ENCODE results near the gene SLC22A4.
A peak's percentile ranks its signal among the peaks of the same experiment; 100 is the strongest.

SLC22A4 gene

GRCh38 chr5:132368186-132368585 is 74.0 kb downstream of the SLC22A4 start:
- H3K23ac ChIP-seq (ENCODE audit: low read length) = no peak overlapping the region
- H2AK5ac ChIP-seq (ENCODE audit: low read length) = no peak overlapping the region
- H3K79me1 ChIP-seq (ENCODE audit: low read length) = peaks cover 10% of the 10 kb centered on the region
- H3K79me2 ChIP-seq (ENCODE audit: control insufficient read depth, insufficient read depth, low read length, poor library complexity) = peaks cover 11% of the 10 kb centered on the region
- H3K4me3 ChIP-seq (ENCODE audit: low read depth, low read length) = no peak overlapping the region
- H3K9me3 ChIP-seq (ENCODE audit: insufficient read depth, low read depth, low read length) = no peaks in the 10 kb centered on the region
- H3K27ac ChIP-seq (ENCODE audit: low read depth, low read length) = no peak overlapping the region
- no peak overlapping the region for H2AFZ ChIP-seq (ENCODE audit: insufficient read depth, low read length, poor library complexity)
- no peak overlapping the region for H3K4me2 ChIP-seq (ENCODE audit: low read length)
- no peak overlapping the region for H4K8ac ChIP-seq (ENCODE audit: low read depth, low read length)
- H4K91ac ChIP-seq (ENCODE audit: low read depth, low read length) = no peak overlapping the region
- no peak overlapping the region for H2BK5ac ChIP-seq (ENCODE audit: low read depth, low read length, poor library complexity)
- no peak overlapping the region for H3K9ac ChIP-seq (ENCODE audit: low read length)
- DNase-seq = peak in 1 of 2 donors; percentile 23
- no peak overlapping the region for H3K4ac ChIP-seq (ENCODE audit: low read depth, low read length)
- H4K12ac ChIP-seq (ENCODE audit: low read depth, low read length) = no peak overlapping the region
- H3K36me3 ChIP-seq (ENCODE audit: control insufficient read depth in 1 of 2, insufficient read depth in 2 of 2, low read length in 2 of 2) = no peaks in the 10 kb centered on the region
- peaks cover 17 to 23% of the 10 kb centered on the region in 2 experiments for H3K4me1 ChIP-seq (ENCODE audit: control insufficient read depth in 1 of 2, insufficient read depth in 2 of 2, low read length in 2 of 2)
- no CpG with 5 or more reads among the region's 4 CpGs for WGBS (ENCODE audit: extremely low coverage, insufficient coverage, insufficient read length)
- H2BK12ac ChIP-seq (ENCODE audit: low read length) = no peak overlapping the region
- no peak overlapping the region for H3K18ac ChIP-seq (ENCODE audit: low read length)
- no peaks in the 10 kb centered on the region for H3K27me3 ChIP-seq (ENCODE audit: insufficient read depth, low read length)
- H3K14ac ChIP-seq (ENCODE audit: low read length) = no peak overlapping the region
- no peak overlapping the region for H2BK120ac ChIP-seq (ENCODE audit: insufficient read depth, low read length, poor library complexity)

GRCh38 chr5:132369007-132369473 is 74.8 kb downstream of the SLC22A4 start:
- Histone ChIP-seq H3K79me1 (ENCODE audit: low read length) (peaks cover 10% of the 10 kb centered on the region), H3K23ac (ENCODE audit: low read length) (no peak overlapping the region), H2AK5ac (ENCODE audit: low read length) (no peak overlapping the region), H3K27me3 (ENCODE audit: insufficient read depth, low read length) (no peaks in the 10 kb centered on the region), H3K4ac (ENCODE audit: low read depth, low read length) (peak overlapping the region; percentile 82), H3K14ac (ENCODE audit: low read length) (peak overlapping the region; percentile 68), H3K36me3 (ENCODE audit: control insufficient read depth in 1 of 2, insufficient read depth in 2 of 2, low read length in 2 of 2) (no peaks in the 10 kb centered on the region), H4K91ac (ENCODE audit: low read depth, low read length) (peak overlapping the region; percentile 72), H3K4me1 (ENCODE audit: control insufficient read depth in 1 of 2, insufficient read depth in 2 of 2, low read length in 2 of 2) (peaks cover 17 to 23% of the 10 kb centered on the region in 2 experiments), H3K79me2 (ENCODE audit: control insufficient read depth, insufficient read depth, low read length, poor library complexity) (peaks cover 11% of the 10 kb centered on the region), H4K12ac (ENCODE audit: low read depth, low read length) (peak overlapping the region; percentile 81), H4K8ac (ENCODE audit: low read depth, low read length) (peak overlapping the region; percentile 91), H3K27ac (ENCODE audit: low read depth, low read length) (no peak overlapping the region), H3K4me2 (ENCODE audit: low read length) (peak overlapping the region; percentile 95), H2BK5ac (ENCODE audit: low read depth, low read length, poor library complexity) (no peak overlapping the region), H2AFZ (ENCODE audit: insufficient read depth, low read length, poor library complexity) (peak overlapping the region; percentile 92), H3K9me3 (ENCODE audit: insufficient read depth, low read depth, low read length) (no peaks in the 10 kb centered on the region), H3K18ac (ENCODE audit: low read length) (peak overlapping the region; percentile 83), H2BK120ac (ENCODE audit: insufficient read depth, low read length, poor library complexity) (peak overlapping the region; percentile 68), H2BK12ac (ENCODE audit: low read length) (peak overlapping the region; percentile 26), H3K9ac (ENCODE audit: low read length) (peak overlapping the region; percentile 81), H3K4me3 (ENCODE audit: low read depth, low read length) (peak overlapping the region; percentile 90)
- no CpG with 5 or more reads among the region's 9 CpGs for WGBS (ENCODE audit: extremely low coverage, insufficient coverage, insufficient read length)
- DNase-seq = no peak

DNA sequence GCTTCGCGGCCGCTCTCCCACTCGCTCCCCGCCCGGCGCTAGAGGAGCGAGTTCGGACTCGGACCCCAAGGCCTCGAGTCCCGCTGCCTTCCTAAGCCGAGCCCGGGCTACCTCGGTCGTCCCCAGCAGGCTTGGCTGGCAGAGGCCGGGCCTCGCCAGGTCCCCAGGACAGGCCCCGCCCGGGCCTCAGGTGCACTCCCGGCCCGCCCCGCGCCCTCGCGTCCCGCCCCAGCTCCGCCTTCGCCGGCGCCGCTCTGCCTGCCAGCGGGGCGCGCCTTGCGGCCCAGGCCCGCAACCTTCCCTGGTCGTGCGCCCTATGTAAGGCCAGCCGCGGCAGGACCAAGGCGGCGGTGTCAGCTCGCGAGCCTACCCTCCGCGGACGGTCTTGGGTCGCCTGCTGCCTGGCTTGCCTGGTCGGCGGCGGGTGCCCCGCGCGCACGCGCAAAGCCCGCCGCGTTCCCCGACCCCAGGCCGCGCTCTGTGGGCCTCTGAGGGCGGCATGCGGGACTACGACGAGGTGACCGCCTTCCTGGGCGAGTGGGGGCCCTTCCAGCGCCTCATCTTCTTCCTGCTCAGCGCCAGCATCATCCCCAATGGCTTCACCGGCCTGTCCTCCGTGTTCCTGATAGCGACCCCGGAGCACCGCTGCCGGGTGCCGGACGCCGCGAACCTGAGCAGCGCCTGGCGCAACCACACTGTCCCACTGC is 75.4 kb downstream of the SLC22A4 start, which contains the start of gene SLC22A5:
Gene SLC22A5, plus strand, starts transcription at position 237 of the 707 bp plus-strand sequence. Its CDS starts 263 bp downstream, at position 500.
- no peaks in the 10 kb centered on the region for H3K36me3 ChIP-seq (ENCODE audit: control insufficient read depth in 1 of 2, insufficient read depth in 2 of 2, low read length in 2 of 2)
- H4K8ac ChIP-seq (ENCODE audit: low read depth, low read length) = peak within 1 kb of the TSS; percentile 91
- no peaks in the 10 kb centered on the region for H3K27me3 ChIP-seq (ENCODE audit: insufficient read depth, low read length)
- H2BK5ac ChIP-seq (ENCODE audit: low read depth, low read length, poor library complexity) = peak within 1 kb of the TSS; percentile 64
- H3K14ac ChIP-seq (ENCODE audit: low read length) = peak within 1 kb of the TSS; percentile 86
- peaks cover 11% of the 10 kb centered on the region for H3K79me2 ChIP-seq (ENCODE audit: control insufficient read depth, insufficient read depth, low read length, poor library complexity)
- H4K12ac ChIP-seq (ENCODE audit: low read depth, low read length) = peak within 1 kb of the TSS; percentile 81
- H3K4me1 ChIP-seq (ENCODE audit: control insufficient read depth in 1 of 2, insufficient read depth in 2 of 2, low read length in 2 of 2) = peaks cover 17 to 23% of the 10 kb centered on the region in 2 experiments
- H3K4ac ChIP-seq (ENCODE audit: low read depth, low read length) = peak within 1 kb of the TSS; percentile 82
- H4K91ac ChIP-seq (ENCODE audit: low read depth, low read length) = peak within 1 kb of the TSS; percentile 72
- peak within 1 kb of the TSS; percentile 81 for H3K9ac ChIP-seq (ENCODE audit: low read length)
- peak within 1 kb of the TSS; percentile 32 for H2BK12ac ChIP-seq (ENCODE audit: low read length)
- peak within 1 kb of the TSS; percentile 92 for H2AFZ ChIP-seq (ENCODE audit: insufficient read depth, low read length, poor library complexity)
- H3K79me1 ChIP-seq (ENCODE audit: low read length) = peaks cover 10% of the 10 kb centered on the region
- H3K18ac ChIP-seq (ENCODE audit: low read length) = peak within 1 kb of the TSS; percentile 83
- H3K4me2 ChIP-seq (ENCODE audit: low read length) = peak within 1 kb of the TSS; percentile 95
- WGBS (ENCODE audit: extremely low coverage, insufficient coverage, insufficient read length) = no CpG with 5 or more reads among the region's 83 CpGs
- H3K23ac ChIP-seq (ENCODE audit: low read length) = no peak within 1 kb of the TSS
- H2AK5ac ChIP-seq (ENCODE audit: low read length) = peak within 1 kb of the TSS; percentile 59
- H3K27ac ChIP-seq (ENCODE audit: low read depth, low read length) = peak within 1 kb of the TSS; percentile 73
- DNase-seq = peak; percentile 79 to 88
- H3K4me3 ChIP-seq (ENCODE audit: low read depth, low read length) = peak within 1 kb of the TSS; percentile 90
- H2BK120ac ChIP-seq (ENCODE audit: insufficient read depth, low read length, poor library complexity) = peak within 1 kb of the TSS; percentile 70
- no peaks in the 10 kb centered on the region for H3K9me3 ChIP-seq (ENCODE audit: insufficient read depth, low read depth, low read length)

DNA sequence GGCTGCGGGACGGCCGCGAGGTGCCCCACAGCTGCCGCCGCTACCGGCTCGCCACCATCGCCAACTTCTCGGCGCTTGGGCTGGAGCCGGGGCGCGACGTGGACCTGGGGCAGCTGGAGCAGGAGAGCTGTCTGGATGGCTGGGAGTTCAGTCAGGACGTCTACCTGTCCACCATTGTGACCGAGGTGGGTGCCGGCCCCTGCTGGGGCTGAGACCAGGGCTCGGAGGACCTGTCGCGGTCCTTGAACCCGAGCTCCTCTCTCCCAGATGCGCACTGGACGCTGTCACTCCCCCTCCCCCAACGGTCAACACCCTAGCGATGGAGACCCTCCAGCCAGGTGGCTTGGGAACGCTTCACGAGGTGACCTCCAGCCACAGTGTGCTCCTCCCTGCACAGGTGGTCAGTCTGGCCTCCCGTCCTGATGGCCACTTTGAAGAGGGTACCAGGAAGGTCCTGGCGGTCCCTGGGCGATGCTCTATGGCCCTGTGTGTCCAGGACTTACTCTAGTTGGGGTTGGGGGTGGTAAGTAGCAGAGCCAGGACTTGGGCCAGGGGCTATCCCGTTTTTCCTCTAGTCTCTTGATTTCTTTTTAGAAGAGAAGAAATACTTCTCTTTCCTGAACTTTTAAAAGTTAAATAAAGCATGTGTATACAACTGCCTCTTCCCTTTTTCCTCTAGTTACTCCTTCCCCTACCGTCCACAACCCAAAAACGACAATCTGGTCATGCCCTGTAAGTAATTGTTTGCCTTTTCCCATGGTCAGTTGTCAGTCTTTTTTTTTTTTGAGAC is 76.2 kb downstream of the SLC22A4 start:
- H3K4me1 ChIP-seq (ENCODE audit: control insufficient read depth in 1 of 2, insufficient read depth in 2 of 2, low read length in 2 of 2) = peaks cover 17 to 23% of the 10 kb centered on the region in 2 experiments
- no peak overlapping the region for H3K9ac ChIP-seq (ENCODE audit: low read length)
- H3K27me3 ChIP-seq (ENCODE audit: insufficient read depth, low read length) = no peaks in the 10 kb centered on the region
- DNase-seq = no peak
- peaks cover 11% of the 10 kb centered on the region for H3K79me2 ChIP-seq (ENCODE audit: control insufficient read depth, insufficient read depth, low read length, poor library complexity)
- peak overlapping the region; percentile 59 for H2AK5ac ChIP-seq (ENCODE audit: low read length)
- H2BK120ac ChIP-seq (ENCODE audit: insufficient read depth, low read length, poor library complexity) = no peak overlapping the region
- WGBS (ENCODE audit: extremely low coverage, insufficient coverage, insufficient read length) = no CpG with 5 or more reads among the region's 34 CpGs
- H2BK12ac ChIP-seq (ENCODE audit: low read length) = peak overlapping the region; percentile 30
- peak overlapping the region; percentile 95 for H3K4me2 ChIP-seq (ENCODE audit: low read length)
- H2BK5ac ChIP-seq (ENCODE audit: low read depth, low read length, poor library complexity) = no peak overlapping the region
- peak overlapping the region; percentile 15 for H4K12ac ChIP-seq (ENCODE audit: low read depth, low read length)
- peak overlapping the region; percentile 90 for H3K4me3 ChIP-seq (ENCODE audit: low read depth, low read length)
- H2AFZ ChIP-seq (ENCODE audit: insufficient read depth, low read length, poor library complexity) = peak overlapping the region; percentile 92
- H3K79me1 ChIP-seq (ENCODE audit: low read length) = peaks cover 10% of the 10 kb centered on the region
- no peaks in the 10 kb centered on the region for H3K9me3 ChIP-seq (ENCODE audit: insufficient read depth, low read depth, low read length)
- peak overlapping the region; percentile 30 for H3K4ac ChIP-seq (ENCODE audit: low read depth, low read length)
- peak overlapping the region; percentile 72 for H4K91ac ChIP-seq (ENCODE audit: low read depth, low read length)
- no peaks in the 10 kb centered on the region for H3K36me3 ChIP-seq (ENCODE audit: control insufficient read depth in 1 of 2, insufficient read depth in 2 of 2, low read length in 2 of 2)
- no peak overlapping the region for H3K23ac ChIP-seq (ENCODE audit: low read length)
- no peak overlapping the region for H3K27ac ChIP-seq (ENCODE audit: low read depth, low read length)
- H4K8ac ChIP-seq (ENCODE audit: low read depth, low read length) = peak overlapping the region; percentile 91
- H3K18ac ChIP-seq (ENCODE audit: low read length) = peak overlapping the region; percentile 81
- H3K14ac ChIP-seq (ENCODE audit: low read length) = peak overlapping the region; percentile 86
